HUDEP-2 (cell line): ENCODE data around the gene GAGE13.
"Not testable (repeated sequence)": the region's sequence is repeated elsewhere in the genome, so short reads cannot be mapped to it uniquely, and the experiment has no call there.

Experiments
- DNase-seq, 76 experiments: peaks; one replicate each; lab custom pipeline; 2025; ENCODE audit not compliant: unreplicated experiment in 76 of 76; lab: John Stamatoyannopoulos, UW

The GAGE13 gene

DNA sequence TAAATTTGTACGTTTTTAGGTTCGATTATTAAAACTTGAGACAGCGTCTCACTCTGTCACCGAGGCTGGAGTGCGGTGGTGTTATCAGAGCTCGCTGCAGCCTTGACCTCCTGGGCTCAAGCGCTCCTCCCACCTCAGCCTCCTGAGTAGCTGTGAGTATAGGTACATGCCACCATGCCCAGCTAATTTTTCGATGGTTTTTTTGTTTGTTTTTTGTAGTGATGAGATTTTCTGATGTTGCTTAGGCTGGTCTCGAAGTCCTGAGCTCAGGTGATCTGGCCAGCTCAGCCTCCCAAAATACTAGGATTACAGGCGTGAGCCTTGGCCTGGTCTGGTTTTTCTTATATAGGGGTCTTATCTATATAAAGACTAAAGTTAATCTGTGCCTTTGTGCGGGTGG is 961 bp upstream of the GAGE13 start:
- DNase-seq = not testable (repeated sequence)

DNA sequence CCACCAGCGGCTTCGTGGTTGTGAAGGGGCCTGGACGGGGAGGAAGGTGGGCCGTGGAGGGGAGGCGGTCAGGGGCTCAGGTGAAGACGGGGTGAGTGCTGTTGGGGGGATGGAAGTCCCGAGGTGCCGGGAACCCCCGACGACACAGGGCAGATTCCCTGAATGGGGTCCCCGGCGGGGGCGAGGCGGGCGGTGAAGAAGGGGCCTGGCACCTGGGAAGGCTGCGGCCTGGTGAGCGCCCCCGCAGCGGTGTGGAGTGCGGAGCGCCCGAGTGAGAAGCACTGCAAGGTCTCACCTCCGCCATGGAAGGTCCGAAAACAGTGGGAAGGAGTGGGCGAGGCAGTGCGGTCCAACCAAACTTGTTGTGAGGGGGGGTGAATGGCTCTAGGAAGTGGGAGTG is 459 bp downstream of the GAGE13 start:
- DNase-seq = not testable (repeated sequence)

DNA sequence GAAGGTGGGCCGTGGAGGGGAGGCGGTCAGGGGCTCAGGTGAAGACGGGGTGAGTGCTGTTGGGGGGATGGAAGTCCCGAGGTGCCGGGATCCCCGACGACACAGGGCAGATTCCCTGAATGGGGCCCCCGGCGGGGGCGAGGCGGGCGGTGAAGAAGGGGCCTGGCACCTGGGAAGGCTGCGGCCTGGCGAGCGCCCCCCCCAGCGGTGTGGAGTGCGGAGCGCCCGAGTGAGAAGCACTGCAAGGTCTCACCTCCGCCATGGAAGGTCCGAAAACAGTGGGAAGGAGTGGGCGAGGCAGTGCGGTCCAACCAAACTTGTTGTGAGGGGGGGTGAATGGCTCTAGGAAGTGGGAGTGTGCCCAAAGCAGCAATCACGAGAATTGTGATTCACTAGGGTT is 10.1 kb downstream of the GAGE13 start:
- DNase-seq = not testable (repeated sequence)

- DNase-seq = not testable (repeated sequence)
Measured at GRCh38 chrX:49344496-49345175, 13.3 kb downstream of the GAGE13 start.

GRCh38 chrX:49345402-49345801 is 14.0 kb downstream of the GAGE13 start:
- DNase-seq = not testable (repeated sequence)

DNA sequence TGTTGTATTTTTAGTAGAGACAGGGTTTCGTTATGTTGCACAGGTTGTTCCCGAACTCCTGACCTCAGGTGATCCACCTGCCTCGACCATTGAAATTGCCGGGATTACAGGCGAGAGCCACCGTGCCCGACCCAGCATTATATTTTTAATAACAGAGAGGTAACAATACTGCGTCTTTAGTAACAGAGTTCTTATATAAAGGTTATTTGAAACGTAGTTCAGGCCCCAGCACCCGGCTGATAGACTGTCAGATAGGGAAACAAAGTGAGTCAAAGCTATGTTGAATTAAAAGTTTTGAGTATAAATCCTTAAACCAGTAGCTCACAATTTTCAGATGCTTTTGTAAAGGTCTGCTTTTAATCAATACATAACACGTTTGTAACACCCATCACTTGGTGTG is 14.8 kb downstream of the GAGE13 start:
- not testable (repeated sequence) for DNase-seq
